Tibial artery (tissue), 4 donors: ENCODE measurements around the gene SCLT1.

Source experiments
- DNase-seq, 2 donors: peaks; one replicate each; pipeline ENCODE4 v3.0.0-alpha.2; 2019
- H3K27ac ChIP-seq, 2 donors: fragments of 200-600 bp; sonication (generic) in 1 of 2; 1 replicate in 1 of 2; 2 replicates in 1 of 2; pipeline ENCODE4 v1.5.1; 2018 to 2019; ENCODE audit warnings: mild to moderate bottlenecking in 1 of 2
- H3K27me3 ChIP-seq, 2 donors: fragments of 200-600 bp; sonication (generic) in 1 of 2; one replicate each; pipeline versions ENCODE4 v1.5.1 to v1.6.0; 2016 to 2019
- H3K36me3 ChIP-seq, 3 donors: fragments of 200-600 bp; sonication (generic) in 2 of 3; one replicate each; pipeline ENCODE4 v1.5.1; 2016 to 2019; ENCODE audit warnings: mild to moderate bottlenecking in 2 of 3
- H3K4me1 ChIP-seq, 4 donors: fragments of 200-600 bp; sonication (generic) in 2 of 4; 1 replicate in 3 of 4; 2 replicates in 1 of 4; pipeline ENCODE4 v1.5.1; 2016 to 2019
- H3K4me3 ChIP-seq, 2 donors: fragments of 200-600 bp; sonication (generic) in 1 of 2; 1 replicate in 1 of 2; 2 replicates in 1 of 2; pipeline ENCODE4 v1.5.1; 2018 to 2019; ENCODE audit warnings: mild to moderate bottlenecking in 2 of 2
- H3K9me3 ChIP-seq, 3 donors: fragments of 200-600 bp; sonication (generic) in 1 of 3; one replicate each; pipeline ENCODE4 v1.5.1; 2016 to 2019
- intact Hi-C: fragments of 100-400 bp; cut with DNase I; formaldehyde crosslinking; loops from one replicate; pipeline ENCODE4 v1.15.0; 2023; ENCODE audit warnings: low total_unique reads
- TF ChIP-seq, protein P1 (sequence below), 2 experiments: fragments of 200-600 bp in 1 of 2; fragments of 450-650 bp in 1 of 2; IDR thresholded peaks; one replicate each; pipeline ENCODE4 v1.5.1; 2017 to 2019; ENCODE audit warnings: antibody characterized with exemption in 2 of 2, mild to moderate bottlenecking in 1 of 2, moderate library complexity in 1 of 2

Gene SCLT1

GRCh38 chr4:128835498-128836222 is 257.7 kb downstream of the SCLT1 start:
- Histone ChIP-seq H3K4me3 (no peak overlapping the region), H3K4me1 (peaks cover 0 to 78% (median 35%) of the 10 kb centered on the region in 4 donors), H3K36me3 (peaks cover 0 to 39% (median 9%) of the 10 kb centered on the region in 3 donors), H3K9me3 (no peaks in the 10 kb centered on the region), H3K27ac (peak overlapping the region; percentile 40 to 56), H3K27me3 (no peaks in the 10 kb centered on the region)
- TF ChIP-seq, protein P1, sequence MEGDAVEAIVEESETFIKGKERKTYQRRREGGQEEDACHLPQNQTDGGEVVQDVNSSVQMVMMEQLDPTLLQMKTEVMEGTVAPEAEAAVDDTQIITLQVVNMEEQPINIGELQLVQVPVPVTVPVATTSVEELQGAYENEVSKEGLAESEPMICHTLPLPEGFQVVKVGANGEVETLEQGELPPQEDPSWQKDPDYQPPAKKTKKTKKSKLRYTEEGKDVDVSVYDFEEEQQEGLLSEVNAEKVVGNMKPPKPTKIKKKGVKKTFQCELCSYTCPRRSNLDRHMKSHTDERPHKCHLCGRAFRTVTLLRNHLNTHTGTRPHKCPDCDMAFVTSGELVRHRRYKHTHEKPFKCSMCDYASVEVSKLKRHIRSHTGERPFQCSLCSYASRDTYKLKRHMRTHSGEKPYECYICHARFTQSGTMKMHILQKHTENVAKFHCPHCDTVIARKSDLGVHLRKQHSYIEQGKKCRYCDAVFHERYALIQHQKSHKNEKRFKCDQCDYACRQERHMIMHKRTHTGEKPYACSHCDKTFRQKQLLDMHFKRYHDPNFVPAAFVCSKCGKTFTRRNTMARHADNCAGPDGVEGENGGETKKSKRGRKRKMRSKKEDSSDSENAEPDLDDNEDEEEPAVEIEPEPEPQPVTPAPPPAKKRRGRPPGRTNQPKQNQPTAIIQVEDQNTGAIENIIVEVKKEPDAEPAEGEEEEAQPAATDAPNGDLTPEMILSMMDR (IDR thresholded peaks at IDR 0.05): no peak
- peak; percentile 46 to 91 for DNase-seq
- intact Hi-C loops: no loop called here
